NCI-H774 (cell line): ENCODE results near the gene SLC13A2.

Source experiments
- DNase-seq: peaks from one replicate; lab custom pipeline; 2025; lab: John Stamatoyannopoulos, UW

SLC13A2 gene

DNA sequence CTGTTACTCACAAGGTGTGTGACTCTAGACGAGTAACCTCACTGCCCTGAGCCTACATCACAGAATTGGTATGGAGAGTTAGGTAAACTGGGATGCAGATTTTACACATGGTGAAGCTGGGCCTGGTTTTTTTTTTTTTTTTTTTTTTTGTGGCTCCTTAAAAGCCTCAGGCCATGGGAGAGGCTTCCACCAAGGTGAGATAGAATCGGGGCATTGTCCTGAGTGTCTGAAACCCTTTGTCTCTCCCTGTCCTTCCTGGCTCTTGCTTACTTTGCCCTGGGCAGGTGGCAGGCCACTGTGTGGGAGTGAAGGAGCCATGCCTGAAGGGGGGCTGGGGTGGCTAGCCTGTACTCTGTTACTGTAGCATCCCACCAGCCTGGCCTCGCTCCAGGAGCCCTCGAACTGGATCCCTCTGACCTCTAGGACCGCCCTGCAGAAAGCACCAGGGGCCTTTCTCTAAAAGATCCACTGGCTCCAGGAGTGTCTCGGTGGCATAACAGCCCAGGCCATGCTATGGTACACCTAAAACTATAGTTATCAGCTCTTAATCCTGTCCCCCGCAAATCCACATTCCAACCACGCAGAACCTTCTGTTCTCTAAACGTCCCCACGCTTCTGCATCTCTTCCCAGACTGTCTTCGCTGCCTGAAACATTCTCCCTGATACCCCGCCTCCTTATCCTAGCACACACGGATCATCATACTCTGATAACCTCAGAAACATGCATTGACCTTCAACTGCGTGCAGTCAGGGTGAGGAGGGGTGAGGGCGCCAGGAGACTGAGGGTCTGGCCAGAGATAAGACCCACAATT, 1.7 kb upstream of the SLC13A2 start:
- DNase-seq = no peak

DNA sequence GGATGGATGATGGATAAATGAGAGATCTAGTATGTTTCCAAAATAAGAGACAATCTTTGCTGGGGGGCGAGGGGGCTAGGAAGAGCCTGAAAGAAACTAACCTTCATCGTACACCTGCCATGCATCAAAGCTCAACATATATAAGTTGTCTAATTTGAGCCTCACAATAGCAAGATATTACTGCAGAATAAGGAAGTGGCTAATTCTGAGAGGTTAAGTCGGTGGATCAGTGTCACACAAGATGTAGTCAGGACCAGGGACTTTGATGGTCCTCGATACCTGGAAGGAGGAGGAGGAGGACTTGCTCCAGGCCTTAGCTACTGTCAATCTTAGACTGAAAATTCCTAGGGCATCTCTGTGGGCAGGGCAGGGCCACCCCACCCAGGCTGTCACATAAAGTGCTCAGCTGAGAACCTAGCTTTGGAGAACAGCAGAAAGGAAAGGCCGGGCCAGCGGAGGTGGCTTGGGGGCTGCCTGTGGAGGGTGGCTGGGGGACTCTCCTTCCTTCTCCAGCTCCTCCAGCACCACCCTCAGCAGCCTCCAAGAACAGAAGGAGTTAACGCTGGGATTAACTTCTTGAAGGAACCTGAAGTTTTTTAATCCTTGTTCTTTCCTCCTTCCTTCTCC, 460 bp upstream of the SLC13A2 start:
- no peak for DNase-seq

DNA sequence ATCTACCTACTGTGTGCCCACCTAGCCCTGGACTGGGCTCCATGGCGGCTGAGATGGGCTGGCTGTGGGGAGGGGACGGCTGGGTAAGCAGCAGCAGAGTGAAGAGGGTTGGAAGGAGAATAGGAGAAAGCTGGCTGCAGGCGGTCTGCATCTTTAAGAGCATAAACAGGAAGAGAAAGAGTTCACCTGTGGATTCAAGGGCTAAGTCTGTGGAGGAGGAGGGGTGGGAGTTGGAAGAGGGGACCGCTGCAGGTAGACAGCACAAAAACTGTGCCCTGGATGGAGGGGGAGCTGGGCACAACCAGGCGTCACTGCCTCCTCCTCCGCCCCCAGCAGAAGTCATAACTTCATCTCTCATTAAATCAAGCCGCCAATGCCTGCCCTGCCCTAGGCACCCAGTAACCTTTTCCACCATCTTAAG, 677 bp downstream of the SLC13A2 start:
- DNase-seq = no peak

DNA sequence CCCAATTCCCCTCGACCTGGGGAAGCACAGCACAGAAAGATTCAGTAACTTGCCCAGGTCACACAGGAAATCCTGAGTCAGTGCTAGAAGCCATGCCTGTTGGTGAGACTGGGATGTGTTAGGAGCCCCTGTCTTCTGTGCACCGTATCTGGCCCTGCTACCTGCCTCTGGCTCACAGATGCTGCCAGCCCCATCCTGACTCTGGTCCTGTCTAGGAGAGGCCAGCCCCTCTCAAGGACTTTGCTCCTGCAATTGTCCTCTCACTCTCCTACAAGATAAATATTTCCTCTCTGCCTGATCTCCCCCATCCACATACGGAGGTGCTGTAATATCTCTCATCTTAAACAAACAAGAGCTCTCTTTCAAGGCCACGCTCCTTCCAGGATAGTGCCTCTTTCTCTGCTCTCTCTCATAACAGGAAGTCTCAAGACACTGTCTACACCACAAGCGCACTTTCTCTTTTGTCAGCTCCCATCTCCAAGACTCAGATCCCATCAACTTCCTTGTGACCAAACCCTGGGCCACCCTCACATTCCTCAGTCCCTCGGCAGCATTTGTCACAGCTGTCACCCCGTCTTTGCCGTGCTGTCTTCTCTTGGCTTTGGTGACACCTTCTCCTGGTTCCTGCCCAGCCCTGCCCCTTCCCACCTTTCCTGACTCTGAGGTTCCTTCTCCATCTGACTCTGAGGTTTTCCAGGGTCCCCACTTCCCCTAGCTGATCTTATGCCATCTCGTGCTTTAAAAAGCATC, 1.9 kb downstream of the SLC13A2 start:
- DNase-seq = no peak

DNA sequence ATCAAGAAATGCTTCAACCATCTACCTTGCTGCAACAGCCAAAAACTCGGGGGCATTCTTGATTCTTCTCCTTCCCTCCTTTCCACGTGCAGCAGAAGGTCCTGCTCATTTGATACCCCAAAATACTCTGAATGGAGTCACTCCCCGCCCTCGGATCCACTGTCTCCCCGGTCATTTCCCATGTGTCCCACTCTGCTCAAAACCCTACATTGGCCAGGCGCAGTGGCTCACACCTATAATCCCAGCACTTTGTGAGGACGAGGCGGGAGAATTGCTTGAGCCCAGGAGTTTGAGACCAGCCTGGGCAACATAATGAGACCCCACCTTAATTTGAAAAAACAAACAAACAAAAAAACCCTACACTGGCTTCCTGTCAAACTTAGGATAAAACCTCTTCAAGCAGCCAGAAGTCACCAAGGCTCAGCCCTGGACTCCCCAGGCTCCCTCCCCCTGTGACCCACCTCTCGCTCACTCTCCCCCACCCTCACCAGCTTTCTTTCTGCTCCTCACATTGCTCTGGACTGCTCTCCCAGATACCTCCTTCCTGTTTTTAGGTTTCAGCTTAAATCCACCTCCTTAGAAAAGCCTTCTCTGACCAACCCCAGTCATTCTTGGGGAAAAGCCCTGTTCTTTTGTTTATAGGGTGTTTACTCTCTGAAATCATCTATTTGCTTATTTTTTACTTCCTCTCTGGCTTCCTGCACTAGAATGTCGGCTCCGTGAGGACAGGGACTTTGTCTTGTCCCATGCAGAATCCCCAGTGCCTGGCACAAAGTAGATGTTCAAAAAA, 2.8 kb downstream of the SLC13A2 start:
- DNase-seq = no peak

DNA sequence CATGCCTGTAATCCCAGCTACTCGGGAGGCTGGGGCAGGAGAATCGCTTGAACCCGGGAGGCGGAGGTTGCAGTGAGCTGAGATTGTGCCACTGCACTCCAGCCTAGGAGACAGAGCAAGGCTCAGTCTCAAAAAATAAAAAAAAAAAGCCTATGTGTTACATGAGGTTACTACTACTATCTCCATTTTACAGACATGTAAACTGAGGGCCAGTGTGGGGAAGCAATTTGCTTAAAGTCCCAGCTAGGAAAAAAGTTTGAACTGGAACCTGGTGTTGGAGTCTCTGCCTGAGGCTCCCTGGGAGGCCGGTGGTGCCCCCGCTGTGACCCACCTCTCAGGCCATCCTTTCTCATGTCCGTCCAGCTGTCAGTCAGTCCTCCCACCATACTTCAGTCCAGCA, 4.5 kb downstream of the SLC13A2 start:
- DNase-seq = no peak

DNA sequence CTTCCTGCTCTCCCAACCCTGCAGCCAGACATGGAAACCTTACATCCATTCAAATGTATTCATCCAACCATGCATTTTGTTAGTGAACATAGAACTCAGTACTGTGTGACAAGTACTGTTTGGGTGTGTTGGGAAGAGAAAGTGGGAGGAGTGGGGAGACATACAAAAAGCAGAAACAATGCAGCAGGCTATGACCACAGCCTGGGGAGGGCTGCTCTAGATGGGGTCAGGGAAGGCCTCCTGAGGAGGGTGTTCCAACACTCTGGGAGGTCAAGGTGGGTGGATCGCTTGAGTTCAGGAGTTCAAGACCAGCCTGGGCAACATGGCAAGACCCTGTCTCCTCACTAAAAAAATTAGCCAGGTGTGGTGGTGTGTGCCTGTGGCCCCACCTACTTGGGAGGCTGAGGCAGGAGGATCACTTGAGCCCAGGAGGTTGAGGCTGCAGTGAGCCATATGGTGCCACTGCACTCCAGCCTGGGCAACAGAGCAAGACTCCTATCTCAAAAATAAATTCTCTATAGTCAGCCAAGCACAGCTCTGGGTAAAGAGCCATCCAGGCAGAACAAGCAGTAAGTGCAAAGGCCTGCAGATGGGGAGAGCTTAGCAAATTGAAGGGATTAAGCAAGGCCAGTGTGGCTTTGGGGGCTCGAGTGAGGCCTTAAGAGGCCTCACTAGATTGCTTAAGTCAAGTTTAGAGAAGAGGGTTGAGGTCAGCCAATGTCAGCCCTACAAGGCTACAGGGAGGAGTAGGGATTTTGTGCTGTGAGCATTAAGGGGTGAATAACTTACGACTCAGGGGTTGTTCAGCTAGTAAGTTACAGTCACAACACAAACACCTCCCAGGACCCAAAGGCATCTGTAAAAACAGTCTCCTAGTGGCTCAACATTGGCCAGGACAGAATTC, 5.5 kb downstream of the SLC13A2 start:
- DNase-seq = no peak

DNA sequence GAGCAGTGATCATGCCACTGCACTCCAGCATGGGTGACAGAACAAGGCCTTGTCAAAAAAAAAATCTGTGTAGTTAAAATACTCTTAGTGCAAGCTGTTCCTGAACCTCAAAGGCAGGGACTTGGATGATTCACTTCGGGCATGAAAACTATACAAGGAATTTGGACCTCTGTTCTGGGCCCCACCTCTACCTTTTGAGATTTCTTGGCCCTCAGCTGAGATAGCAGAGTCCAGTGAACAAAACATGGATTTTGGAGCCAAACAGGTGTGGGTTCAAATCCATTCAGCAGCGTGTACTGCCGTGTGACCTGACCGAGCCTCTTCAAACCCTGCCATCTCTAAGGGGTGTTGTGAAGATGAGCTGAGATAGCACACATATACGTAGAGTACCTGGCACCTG, 6.8 kb downstream of the SLC13A2 start:
- no peak for DNase-seq

DNA sequence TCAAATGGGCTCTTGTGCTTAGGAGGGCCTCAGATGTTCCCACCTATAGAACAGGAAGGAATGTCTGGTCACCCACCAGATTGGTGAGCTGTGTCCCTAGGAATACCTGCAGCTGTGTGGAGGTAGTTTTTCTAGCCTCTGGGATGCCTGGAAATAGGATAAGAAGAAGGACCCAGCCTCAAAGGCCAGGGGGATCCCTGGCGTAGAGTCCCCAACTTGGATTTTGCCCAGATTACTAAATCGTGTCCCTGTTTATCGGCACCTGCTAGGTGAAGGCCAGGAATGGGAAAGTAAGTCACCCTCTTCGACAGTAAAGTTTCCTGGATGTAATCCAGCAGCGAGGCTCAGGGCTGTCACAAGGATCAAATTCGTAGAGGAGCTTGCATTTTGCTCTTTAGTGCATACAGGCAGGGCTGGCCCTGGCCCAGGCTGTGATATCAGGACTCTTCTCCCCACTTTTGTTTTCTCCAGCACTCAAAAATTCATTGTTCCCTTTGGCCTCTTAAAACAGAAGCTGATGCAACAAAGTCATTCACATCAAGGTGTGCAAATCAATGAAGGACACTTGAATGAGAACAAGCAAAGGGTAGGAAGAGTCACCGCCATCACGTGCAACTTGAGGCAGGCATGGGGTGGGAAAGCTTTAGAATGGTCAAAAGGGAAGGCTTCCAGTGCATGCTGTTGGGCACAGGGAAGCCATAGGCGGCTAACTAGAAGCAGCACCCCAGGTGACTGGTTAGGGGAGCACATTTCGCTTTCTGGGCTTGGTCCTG, 7.5 kb downstream of the SLC13A2 start:
- DNase-seq = no peak

DNA sequence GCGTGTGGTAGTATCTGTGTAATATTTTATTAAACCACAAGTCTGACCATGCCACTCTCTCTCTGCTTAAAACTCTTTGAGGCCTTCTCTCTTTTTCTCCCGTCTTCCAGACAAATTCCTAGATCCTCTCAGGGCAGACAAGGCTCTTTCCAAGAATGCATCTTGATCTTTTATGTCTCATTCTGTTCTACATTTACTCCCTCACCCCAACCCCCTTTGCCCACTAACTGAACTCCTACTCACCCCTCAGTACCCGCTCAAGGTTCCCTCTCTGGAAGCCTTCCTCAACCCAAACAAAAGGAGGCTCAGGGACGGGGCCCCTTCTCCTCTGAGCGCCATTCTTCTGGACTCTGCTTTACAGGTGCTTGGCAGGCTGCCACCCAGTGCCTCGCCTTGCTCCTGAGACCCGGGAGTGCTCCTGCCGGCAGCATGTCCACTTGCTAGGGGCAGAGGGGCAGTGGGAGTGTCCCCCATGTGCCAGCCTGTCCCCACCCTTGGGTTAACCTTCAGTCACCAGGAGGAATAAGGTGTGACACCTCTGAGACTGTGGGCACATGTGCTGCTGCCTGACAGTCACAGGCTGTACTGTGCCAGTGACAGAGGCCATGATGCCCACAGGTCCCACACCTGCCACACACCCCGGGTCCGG, 9.2 kb downstream of the SLC13A2 start:
- no peak for DNase-seq

DNA sequence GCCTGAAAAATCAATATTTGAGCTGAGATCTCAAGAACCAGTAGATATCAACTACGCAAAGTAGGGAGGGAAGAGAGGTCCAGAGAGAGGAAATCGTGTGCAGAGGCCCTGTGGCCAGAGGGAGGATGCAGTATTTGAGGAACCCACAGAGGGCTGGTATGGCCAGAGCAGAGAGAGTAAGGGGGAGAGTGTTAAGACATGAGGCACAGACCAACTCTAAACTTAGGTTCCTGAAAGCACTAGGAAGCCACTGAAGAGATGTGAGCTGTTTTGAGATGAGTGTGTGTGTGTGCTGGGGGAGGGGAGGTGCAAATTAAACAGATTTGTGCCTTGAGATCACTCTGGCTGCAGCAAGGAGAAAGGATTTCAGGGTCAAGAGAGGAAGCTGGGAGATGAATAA, 10.9 kb downstream of the SLC13A2 start:
- DNase-seq = no peak

DNA sequence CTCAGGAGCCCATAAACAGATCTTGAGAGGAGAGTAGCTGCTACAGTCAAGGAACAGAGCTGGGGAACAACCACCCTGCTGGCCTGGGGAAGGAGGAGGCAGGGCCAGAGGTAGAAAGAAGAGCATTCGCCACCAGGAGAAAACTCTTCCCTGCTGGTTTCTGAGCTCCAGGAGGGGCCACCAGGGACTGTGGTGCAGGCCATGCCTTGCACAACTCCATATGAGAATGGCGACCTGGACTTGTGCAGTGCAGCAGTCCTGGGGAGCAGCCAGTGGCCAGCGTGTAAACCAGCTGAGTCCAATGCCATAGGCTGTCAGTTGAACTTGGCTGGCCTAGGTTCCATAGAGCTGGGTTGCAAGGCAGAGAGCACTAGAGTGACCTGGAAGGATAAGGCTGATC, 11.6 kb downstream of the SLC13A2 start:
- no peak for DNase-seq

DNA sequence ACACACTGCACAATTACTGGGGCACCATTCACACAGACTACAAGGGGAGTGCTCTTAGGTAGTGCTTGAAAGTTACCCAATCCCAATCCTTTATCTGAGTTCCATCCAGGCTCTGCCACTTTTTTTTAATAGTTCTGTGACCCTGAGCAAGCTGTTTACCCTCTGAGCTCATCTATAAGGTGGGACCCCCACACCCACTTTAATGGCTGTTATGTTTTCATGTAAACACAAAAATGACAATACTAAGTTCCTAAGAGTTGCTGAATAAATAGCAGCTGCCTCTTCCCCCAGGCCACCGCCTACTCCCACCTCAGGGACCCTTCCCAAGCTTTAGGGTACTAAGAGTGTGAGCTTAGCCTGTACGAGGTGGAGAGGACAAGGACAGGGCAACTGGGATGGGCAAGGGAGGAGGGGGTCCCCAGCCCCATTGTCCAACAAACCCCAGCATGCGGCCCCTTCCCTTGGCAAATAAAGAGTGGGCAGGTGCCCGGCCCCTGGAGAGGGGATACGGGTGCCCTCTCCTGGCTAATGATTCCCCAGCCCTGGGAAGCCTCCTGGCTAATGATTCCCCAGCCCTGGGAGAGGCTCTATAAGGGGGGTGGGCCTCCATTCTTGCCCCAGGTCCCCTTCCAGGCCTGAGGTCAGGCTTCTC, 14.6 kb downstream of the SLC13A2 start:
- no peak for DNase-seq

DNA sequence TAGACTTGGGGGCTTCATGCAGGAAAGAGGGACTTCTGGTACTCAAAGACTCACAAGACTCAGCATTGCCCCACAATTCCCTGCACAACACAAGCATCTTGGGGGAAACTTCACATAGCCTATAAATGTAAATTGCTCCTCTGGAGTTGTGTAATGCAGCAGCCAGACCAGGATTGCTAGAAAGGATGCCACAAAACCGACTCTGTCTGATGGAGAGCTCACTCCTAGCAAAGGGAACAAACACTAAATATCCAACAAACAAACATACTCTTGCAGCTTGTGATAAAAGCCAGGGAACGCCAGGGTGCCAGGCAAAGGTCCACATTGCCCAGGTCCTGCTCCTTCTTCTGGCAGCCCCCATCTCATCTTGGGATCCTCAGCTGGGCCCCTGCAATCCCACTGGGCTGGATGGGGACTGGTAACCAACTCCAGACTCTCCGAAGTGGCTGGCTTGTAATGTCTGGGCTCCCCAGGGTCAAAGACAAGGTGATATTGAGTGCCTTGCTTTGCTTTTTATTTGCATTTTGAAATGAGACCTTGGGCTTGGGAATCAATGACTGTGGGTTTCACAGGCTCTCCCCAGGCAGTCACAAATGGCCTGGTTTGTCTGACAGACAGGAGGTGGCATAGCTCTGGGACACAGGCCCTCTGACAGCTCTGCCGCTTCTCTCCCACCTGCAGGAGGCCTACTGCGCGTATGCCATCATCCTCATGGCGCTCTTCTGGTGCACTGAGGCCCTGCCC, 15.3 kb downstream of the SLC13A2 start:
- DNase-seq = no peak

DNA sequence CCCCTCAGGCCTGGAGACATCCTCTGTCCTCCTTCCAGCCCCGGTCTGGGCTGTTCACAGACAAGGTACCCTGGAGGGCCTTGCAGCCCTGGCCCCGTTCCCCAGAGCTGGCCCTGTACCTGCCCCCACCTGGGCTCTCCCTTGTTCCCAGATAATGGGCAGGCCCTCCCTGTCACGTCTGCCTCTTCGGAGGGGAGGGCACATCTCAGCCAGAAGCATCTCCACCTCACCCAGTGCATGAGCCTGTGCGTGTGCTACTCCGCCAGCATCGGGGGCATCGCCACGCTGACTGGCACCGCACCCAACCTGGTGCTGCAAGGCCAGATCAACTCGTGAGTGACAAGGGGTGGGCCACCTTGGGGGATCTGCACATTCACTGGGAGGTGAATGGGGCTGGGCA, 17.8 kb downstream of the SLC13A2 start:
- no peak for DNase-seq

DNA sequence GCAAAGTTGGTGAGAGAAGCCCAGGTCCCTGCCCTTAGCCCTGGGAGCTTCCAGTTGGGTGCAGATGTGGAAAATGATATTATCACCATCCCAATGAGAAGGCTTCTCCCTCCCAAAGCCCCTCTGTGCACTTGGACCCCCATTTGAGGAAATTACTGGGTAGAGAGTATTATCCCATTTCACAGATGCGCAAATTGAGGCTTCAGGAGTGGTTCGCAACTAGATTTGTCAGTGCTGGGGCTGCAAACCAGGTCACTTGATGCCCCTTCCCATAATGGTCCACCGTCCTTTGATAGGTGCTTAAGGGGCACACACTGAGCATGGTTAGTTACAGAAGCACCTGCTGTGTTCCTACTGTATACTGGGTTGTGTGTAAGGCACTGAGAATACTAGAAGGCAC, 18.4 kb downstream of the SLC13A2 start:
- DNase-seq = no peak

DNA sequence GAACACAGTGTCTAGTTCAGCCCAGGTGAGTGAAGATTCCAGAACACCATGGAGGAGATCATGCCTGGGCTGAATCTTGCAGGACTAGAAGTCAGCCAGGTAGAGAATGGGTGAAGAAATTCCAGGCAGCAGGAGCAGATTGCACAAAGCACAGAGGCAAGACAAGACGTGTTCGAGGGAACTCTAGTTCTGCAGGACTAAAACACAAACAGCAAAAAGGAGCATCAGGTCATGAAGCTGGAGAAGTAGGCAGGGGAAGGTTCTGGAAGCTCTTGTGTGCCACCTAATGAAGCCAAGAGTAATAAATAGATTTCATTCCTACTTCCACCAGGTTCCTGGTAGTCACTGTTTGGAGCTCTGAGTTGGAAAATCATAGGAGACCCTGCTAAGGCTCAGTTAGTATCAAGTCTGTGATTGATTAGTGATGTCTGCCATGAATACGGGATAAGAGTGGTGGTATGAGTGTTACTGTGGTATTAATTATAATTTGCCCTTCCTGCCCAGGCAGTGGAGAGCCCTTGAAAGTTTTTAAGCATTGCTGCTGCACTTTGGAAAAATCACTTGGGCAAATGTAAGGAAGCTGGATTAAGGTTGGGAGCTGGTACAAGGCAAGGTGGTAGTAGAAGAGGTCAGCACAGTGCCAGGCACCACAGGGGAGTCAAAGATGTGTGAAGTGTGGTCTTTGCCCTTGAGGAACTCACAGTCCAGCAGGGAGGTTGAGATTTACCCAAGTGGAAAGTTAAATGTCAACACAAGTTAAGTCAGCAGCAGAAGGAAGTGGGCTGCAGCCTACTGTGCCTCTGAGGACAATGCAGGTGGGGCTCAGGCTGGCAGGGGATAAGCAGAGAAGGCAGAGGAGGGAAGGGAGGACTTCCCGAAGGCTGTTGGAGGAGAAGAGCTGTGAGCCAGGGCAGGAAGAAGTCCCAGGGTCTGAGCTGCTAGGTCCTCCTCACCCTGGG, 19.2 kb downstream of the SLC13A2 start:
- DNase-seq = no peak

DNA sequence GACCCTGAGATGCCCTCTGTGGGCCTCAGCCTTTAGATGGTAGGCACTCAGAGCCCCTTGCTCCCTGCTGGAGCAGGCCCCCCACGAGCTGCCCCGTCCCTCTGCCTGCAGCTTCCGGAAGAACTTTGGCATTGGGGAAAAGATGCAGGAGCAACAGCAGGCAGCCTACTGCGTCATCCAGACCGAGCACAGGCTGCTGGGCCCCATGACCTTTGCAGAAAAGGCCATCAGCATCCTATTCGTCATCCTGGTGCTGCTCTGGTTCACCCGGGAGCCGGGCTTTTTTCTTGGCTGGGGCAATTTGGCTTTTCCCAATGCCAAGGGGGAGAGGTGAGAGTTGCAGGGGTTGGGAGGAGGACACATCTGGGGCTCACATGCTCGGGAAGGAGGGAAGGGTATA, 20.0 kb downstream of the SLC13A2 start:
- no peak for DNase-seq
